ENCODE data around the gene CDKAL1.

Gene CDKAL1

DNA sequence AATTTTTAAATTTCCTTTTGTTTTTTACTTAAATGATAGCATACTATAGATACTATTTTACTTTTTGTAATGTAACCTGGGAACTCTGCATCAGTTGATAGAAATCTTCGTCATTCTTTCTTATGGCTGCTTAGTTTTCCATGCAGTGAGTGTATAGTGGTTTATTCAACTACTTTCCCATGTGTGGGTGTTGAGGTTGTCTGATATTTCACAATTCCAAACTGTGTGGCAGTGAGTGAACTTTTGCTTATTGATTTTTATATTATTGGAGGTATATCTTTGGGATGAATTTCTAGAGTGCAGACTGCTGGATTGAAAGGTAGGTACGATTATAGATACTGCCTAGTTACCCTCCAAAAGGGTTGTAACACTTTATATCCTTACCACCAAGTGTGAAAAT, 136.5 kb downstream of the CDKAL1 start:
- in situ Hi-C loops (cut with MboI; ENCODE audit: low sequenced_read_pairs), result no loop called here

DNA sequence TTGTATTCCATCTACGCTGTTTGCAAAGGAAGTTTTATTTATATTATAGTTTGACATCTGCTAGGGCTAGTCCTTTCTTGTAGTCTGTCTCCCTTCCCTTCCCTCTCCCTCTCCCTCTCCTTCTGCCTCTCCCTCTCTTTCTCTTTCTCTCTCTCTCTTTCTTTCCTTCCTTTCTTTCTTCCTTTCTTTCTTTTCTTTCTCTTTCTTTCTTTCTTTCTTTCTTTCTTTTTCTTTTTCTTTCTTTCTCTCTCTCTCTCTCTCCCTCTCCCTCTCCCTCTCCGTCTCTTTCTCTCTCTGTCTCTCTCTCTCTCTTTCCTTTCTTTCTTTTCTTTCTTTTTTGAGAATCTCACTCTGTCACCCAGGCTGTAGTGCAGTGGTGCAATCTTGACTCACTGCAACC, 137.8 kb downstream of the CDKAL1 start:
- in situ Hi-C loops (cut with MboI; ENCODE audit: low sequenced_read_pairs), result no loop called here

GRCh38 chr6:20673458-20673857, 139.2 kb downstream of the CDKAL1 start:
- in situ Hi-C loops (cut with MboI; ENCODE audit: low sequenced_read_pairs), result no loop called here

DNA sequence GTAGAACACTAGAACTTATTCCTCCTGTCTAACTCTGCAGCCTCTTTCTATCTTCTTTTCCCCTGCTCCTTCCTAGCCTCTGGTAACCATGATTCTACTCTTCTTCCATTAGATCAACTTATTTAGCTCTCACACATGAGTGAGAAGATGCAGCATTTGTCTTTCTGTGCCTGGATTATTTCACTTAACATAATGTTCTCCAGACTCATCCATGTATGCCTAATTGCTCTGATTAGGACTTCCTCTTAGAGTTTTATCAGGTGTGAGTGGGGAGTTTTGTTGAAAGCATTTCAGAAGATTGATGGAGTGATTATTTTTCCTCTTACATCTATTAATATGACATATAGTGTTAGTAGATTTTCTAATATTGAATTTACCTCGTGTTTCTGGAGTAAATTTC, 140.4 kb downstream of the CDKAL1 start:
- in situ Hi-C loops (cut with MboI; ENCODE audit: low sequenced_read_pairs), result no loop called here

DNA sequence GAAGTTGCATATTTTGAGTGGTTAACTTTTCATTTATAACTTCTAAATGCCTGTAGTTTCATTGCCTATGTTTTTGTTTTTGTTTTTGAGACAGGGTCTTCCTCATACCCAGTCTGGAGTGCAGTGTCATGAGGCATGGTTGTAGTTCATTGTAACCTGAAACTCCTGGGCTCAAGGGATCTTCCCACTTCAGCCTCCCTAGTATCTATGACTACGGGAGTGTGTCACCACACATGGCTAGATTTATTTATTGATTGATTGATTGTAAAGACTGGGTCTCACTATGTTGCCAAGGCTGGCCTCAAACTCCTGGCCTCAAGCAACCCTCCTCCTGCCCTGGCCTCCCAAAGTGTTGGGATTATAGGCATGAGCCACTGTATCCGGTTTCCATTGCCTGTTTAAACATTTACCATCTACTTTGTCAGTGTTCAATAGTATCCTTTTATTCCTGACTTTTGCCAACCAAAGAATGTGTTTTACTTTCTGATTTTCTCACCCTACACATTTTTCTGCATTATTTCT, 144.6 kb downstream of the CDKAL1 start:
- in situ Hi-C loops (cut with MboI; ENCODE audit: low sequenced_read_pairs), result no loop called here

DNA sequence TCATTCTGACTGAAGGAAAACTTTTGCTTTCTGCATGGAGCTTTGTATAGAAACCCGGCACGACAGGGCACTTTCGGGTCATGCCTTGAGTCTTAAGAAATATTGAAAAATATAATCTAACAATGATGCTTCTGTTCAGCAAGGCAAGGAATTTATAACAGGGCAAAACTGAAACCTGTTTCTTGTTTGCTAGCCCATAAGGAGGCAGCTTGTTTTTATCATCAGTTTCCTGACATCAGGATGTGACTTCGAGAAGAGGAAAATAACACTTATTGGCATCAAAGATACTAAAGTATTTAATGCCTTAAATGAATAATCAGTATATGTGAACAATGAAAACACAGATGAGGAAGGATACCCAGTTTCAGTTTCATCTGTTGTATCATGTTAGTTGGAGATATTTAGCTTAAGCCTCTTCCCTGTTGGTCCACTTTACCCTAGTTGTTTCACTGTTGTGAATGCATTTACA, 146.5 kb downstream of the CDKAL1 start:
- in situ Hi-C loops (cut with MboI; ENCODE audit: low sequenced_read_pairs), result no loop called here

- in situ Hi-C loops (cut with MboI; ENCODE audit: low sequenced_read_pairs), result no loop called here
Observed at GRCh38 chr6:20681243-20681684, 147.0 kb downstream of the CDKAL1 start.

DNA sequence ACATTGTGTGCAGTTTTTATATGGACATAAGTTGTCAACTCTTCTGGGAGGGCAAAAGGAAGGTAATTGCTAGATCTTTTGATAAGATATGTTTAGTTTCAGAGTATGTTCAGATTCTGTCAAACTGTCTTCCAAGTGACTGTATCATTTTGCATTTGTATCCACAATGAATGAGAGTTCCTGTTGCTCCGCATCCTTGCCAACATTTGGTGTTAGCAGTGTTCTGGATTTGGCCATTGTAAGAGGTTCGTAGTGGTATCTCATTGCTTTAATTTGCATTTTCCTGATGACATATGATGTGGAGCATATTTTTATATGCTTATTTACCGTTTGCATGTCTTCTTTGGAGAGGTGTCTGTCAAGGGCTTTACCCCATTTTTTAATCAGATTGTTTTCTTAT, 150.2 kb downstream of the CDKAL1 start:
- in situ Hi-C loops (cut with MboI; ENCODE audit: low sequenced_read_pairs), result no loop called here

DNA sequence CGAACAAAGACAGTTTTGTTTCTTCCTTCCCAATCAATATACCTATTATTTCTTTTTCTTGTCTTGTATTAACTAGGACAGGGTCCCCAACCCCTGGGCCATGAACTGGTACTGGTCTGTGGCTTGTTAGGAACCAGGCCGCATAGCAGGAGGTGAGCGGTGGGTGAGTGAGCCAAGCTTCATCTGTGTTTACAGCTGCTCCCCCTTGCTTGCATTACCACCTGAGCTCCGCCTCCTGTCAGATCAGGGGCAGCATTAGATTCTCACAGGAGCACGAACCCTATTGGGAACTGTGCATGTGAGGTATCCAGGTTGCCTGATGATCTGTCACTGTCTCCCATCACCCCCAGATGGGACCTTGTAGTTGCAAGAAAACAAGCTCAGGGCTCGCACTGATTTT, 151.9 kb downstream of the CDKAL1 start:
- in situ Hi-C loops (cut with MboI; ENCODE audit: low sequenced_read_pairs), result no loop called here

- in situ Hi-C loops (cut with MboI; ENCODE audit: low sequenced_read_pairs), result no loop called here
Observed at GRCh38 chr6:20687494-20687893, 153.2 kb downstream of the CDKAL1 start.

DNA sequence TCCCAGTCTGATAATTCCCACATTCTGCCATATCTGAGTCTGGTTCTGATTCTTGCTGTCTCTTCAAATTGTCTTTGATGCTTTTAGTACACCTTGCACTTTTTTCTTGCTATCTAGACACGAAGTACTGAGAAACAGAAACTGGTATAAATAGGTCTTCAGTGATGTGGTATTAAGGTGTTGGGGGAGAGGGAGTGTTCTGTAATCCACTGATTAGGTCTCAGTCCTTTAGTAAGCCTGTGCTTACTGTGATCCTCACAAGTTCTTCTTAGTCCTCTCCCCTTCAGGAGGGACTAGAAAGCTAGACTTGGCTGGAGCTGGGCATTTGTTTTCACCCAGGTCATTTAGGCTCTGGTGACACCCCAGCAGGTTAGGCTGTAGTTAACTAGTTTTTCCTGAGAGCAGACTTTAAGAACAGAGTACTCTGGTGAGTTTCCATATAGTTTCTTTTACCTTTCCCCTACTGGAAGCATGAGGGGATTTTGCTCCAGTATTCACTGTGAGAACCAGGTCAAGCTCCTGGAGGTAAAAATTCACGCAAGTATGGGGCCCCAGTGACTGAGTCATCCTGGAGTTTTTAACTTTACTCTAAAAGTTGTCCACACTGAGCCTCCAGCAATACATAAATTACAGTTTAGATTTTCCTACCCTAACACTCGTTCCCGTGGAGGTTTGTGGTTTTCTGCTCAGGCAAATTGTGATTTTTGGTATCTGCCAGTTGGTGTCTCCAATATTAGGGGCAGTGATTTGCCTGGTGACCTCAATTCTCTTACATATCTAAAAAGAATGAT, 154.6 kb downstream of the CDKAL1 start:
- in situ Hi-C loops (cut with MboI; ENCODE audit: low sequenced_read_pairs), result no loop called here

- in situ Hi-C loops (cut with MboI; ENCODE audit: low sequenced_read_pairs), result no loop called here
Observed at GRCh38 chr6:20691185-20691584, 156.9 kb downstream of the CDKAL1 start.

DNA sequence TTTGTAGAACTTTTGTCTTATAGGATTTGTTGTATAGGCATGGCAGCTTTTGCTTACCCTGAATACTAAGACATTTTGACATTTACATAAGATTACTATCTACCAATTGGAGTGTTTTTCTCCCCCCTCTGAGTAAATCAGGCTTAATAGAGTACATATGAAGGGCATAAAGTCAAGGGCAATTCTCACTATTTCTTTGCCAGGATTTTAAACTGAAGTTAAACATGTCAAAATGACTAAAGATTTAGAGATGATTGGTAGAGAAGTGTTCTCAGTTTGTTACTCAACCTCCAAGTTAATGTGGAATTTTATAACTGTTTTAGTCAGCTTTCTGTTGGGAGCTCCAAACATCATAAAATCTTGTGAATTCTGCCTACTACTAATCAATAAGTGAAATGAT, 157.8 kb downstream of the CDKAL1 start:
- in situ Hi-C loops (cut with MboI; ENCODE audit: low sequenced_read_pairs), result no loop called here

- in situ Hi-C loops (cut with MboI; ENCODE audit: low sequenced_read_pairs), result no loop called here
Observed at GRCh38 chr6:20693466-20694063, 159.3 kb downstream of the CDKAL1 start.

GRCh38 chr6:20696676-20697075, 162.4 kb downstream of the CDKAL1 start:
- in situ Hi-C loops (cut with MboI; ENCODE audit: low sequenced_read_pairs), result no loop called here

- in situ Hi-C loops (cut with MboI; ENCODE audit: low sequenced_read_pairs), result no loop called here
Observed at GRCh38 chr6:20698675-20699074, 164.4 kb downstream of the CDKAL1 start.

- in situ Hi-C loops (cut with MboI; ENCODE audit: low sequenced_read_pairs), result no loop called here
Observed at GRCh38 chr6:20699402-20699801, 165.1 kb downstream of the CDKAL1 start.

- in situ Hi-C loops (cut with MboI; ENCODE audit: low sequenced_read_pairs), result no loop called here
Observed at GRCh38 chr6:20700375-20700774, 166.1 kb downstream of the CDKAL1 start.

DNA sequence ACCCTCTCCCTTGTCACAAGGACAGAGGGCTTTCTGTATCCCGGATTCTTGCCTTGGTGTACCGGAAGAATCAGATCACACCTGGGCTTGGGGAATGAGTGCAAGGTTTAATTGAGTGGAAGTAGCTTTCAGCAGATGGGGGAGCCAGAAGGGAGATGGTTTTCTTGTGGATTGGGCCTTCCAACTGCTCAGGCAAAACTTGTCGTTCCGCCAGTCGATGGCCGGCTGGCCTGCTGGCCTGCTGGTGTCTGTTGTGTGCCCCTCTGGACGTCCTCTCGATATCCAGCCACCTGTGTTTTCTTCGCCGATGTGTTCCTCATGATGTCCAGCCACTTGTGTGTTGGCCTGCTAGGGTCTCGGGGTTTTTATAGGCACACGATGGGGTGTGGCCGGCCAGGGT, 168.1 kb downstream of the CDKAL1 start:
- in situ Hi-C loops (cut with MboI; ENCODE audit: low sequenced_read_pairs), result no loop called here

GRCh38 chr6:20703049-20703448, 168.8 kb downstream of the CDKAL1 start:
- in situ Hi-C loops (cut with MboI; ENCODE audit: low sequenced_read_pairs), result no loop called here

GRCh38 chr6:20704325-20705025, 170.2 kb downstream of the CDKAL1 start:
- in situ Hi-C loops (cut with MboI; ENCODE audit: low sequenced_read_pairs), result no loop called here

DNA sequence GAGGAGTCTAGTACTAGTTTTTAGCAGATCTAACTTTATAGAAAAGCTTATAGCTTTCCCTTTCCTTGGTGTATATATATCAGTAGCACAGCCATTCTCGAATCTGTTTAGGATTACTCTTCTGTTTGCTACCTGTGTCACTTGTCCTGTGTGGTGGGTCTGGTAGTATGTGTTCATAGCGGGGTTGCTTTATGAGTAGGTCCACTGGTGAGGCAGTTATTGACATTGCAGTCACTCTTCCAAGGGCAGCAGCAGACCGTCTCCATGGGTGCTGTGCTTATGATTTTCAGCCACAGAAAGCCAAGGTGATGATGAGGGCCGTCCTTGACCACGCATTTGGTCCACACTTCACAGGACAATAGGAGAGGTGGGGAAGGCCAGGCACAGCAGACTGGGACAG, 171.5 kb downstream of the CDKAL1 start:
- in situ Hi-C loops (cut with MboI; ENCODE audit: low sequenced_read_pairs), result no loop called here

All from hTERT RPE-1 (cell line).